HG02759 (cell line): ENCODE results near the gene ELF3.
"Not testable (repeated sequence)": the region's sequence is repeated elsewhere in the genome, so short reads cannot be mapped to it uniquely, and the experiment has no call there.

ENCODE experiments used
- ATAC-seq: cut with Tn5 transposase; IDR thresholded peaks from one replicate; pipeline ENCODE4 v1.9.1; 2021; ENCODE audit warnings: mild to moderate bottlenecking, moderate library complexity; ENCODE audit not compliant: unreplicated experiment

Gene ELF3

DNA sequence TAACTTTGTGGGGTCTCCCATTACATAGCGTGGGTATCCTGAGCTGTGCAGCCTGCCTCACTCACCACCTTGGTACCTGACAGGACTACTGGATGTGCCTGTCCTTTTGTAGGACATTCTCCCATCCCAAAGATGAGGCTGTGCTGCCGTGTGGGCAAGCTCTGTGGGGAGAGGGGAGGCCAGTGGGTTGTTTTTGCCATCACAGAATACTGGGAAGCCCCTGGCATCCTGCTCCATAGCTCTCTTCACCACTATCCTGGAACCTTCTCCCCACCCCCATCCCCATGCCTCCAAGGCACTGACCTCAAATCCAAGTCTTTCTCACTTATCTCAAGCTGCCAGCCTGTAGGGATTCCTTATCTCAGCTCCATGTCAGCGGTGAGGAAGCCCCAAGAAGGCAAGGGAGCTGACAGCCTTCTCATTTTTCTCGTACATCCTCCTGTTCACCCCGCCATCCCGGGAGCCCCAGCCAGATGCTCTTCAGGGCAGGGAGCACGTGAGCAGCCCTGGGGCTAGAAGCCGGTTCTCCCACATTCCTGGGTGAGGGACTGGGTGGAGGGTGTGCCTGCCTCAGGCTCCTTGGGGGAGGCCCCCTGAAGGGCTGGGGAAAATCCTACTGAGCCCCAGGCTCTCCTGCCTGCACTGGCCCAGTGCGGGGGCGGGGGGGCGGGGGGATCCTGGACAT is 2.4 kb upstream of the ELF3 start:
- no peak for ATAC-seq

DNA sequence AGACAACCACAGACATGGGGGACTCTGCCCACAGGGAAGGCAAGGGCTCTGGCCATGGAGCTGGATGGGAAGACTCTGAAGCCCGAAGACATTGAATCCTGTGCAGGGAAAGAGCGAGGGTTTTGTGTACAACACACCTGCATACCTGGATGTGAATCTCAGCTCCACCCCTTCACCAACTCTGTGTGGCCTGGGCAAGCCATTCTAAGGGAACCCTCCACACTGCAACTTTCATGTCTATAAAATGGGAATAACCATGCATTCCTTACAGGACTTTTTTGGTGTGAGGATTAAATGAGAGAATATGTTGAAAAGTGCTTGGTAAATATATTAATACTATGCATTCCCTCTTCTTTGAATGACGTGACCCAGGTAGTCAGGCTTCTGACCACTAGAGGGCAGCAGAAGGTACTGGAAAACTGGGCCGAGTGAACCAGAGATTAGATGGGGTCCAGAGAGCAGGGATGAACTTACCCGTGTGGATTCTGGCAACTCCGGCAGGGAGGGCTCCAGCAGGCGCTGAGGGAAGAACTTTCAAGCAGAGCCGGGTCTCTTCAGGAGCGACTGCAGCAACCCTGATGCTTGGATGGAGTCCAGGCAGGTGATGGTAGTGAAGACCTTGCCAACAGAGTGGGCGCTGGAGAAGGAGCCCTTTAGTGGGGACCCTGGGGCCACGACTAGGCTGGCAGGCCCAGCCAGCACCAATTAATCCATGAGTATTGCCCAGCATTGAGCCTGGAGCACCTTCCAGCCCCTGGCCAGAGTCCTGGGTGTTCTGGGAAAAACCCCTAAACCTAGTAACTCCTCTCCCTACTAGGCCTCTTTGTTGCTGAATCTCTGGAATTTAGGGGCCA is 834 bp upstream of the ELF3 start:
- peak; percentile 45 for ATAC-seq

DNA sequence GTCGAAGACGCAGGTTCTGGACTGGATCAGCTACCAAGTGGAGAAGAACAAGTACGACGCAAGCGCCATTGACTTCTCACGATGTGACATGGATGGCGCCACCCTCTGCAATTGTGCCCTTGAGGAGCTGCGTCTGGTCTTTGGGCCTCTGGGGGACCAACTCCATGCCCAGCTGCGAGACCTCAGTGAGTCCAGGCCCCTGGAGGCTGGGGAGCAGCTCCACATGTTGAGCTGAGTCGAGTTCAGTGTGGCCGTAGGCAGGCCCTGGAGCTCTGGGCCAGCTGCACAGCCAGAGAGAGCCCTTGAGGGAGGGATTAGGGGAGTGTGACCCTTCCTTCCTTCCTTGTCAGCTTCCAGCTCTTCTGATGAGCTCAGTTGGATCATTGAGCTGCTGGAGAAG is 1.6 kb downstream of the ELF3 start:
- ATAC-seq, result no peak

DNA sequence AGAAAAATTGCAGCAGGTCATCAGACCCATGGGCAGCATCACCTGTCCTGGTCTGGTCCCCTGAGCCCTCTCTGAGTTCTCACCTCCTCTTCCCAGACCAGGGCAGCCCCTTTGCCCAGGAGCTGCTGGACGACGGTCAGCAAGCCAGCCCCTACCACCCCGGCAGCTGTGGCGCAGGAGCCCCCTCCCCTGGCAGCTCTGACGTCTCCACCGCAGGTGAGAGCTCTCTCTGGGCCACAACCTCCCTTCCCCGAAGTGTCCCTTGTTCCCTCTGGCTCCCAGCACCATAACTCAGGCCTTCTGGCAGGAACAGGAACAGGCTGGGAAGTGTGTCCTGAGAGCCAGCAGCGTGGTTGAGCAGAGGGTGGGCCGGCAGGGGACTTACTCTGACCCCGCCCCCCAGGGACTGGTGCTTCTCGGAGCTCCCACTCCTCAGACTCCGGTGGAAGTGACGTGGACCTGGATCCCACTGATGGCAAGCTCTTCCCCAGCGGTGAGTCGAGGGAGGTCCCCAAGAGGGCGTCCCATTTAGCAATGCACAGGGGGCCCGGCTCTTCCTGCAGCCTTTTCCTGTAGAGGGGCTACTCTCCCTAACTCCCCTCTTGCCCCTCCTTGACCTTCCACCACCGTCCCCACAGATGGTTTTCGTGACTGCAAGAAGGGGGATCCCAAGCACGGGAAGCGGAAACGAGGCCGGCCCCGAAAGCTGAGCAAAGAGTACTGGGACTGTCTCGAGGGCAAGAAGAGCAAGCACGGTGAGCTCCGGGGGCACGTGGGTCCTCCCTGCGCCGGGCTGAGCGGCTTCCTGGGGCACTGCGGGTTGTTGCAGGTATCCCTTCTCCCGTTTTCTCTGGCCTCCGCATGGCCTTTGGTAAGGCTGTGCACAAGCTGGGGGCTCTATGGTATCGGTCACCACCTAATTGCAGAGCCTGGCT is 2.4 kb downstream of the ELF3 start:
- ATAC-seq, result no peak

DNA sequence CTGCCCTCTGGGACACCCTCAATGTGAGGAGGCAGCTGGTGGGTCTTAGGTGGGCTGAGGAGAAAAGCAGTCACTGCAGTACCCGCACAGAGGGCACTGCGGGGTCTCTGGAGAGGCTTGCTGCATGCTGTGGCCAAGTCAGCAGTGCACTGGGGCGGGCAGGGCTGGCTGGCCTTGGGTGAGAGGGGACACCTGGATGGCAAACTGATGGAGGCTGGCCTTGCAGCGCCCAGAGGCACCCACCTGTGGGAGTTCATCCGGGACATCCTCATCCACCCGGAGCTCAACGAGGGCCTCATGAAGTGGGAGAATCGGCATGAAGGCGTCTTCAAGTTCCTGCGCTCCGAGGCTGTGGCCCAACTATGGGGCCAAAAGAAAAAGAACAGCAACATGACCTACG is 3.2 kb downstream of the ELF3 start:
- ATAC-seq, result no peak

DNA sequence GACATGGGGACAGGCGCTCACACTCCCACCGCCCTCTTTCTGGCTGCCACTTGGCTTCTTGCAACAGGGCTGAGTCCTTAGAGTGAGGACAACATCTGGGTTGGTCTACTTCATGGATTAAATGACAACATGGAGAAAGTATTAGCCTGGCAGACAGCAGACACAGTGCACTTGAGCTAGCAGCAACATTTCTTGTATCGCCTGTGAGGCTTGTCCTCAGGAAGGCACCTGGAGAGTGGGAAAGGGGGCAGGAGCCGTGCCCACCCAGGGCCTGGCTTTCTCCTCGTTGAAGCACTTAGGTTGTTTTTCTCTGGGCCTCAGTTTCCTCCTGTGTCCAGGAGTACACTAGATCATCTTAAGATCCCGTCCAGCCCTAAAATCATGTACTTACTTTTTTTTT is 3.7 kb downstream of the ELF3 start:
- ATAC-seq, result no peak

DNA sequence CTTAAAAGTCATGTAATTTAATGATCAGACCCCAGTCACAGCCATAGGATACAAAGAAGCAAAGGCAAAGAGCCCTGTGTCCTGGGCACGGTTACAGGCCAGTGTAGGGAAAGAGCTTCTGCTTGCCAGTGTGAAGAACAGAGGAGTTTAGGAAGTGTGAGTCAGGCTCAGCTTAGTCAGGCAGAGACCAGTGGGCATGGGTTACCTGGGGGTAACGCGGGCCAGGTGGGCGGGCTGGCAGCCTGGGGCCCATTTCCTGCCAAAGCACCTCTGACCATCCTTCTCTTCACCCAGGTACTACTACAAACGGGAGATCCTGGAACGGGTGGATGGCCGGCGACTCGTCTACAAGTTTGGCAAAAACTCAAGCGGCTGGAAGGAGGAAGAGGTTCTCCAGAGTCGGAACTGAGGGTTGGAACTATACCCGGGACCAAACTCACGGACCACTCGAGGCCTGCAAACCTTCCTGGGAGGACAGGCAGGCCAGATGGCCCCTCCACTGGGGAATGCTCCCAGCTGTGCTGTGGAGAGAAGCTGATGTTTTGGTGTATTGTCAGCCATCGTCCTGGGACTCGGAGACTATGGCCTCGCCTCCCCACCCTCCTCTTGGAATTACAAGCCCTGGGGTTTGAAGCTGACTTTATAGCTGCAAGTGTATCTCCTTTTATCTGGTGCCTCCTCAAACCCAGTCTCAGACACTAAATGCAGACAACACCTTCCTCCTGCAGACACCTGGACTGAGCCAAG is 4.7 kb downstream of the ELF3 start:
- ATAC-seq, result no peak

DNA sequence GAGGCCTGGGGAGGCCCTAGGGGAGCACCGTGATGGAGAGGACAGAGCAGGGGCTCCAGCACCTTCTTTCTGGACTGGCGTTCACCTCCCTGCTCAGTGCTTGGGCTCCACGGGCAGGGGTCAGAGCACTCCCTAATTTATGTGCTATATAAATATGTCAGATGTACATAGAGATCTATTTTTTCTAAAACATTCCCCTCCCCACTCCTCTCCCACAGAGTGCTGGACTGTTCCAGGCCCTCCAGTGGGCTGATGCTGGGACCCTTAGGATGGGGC is 5.2 kb downstream of the ELF3 start:
- ATAC-seq, result no peak

DNA sequence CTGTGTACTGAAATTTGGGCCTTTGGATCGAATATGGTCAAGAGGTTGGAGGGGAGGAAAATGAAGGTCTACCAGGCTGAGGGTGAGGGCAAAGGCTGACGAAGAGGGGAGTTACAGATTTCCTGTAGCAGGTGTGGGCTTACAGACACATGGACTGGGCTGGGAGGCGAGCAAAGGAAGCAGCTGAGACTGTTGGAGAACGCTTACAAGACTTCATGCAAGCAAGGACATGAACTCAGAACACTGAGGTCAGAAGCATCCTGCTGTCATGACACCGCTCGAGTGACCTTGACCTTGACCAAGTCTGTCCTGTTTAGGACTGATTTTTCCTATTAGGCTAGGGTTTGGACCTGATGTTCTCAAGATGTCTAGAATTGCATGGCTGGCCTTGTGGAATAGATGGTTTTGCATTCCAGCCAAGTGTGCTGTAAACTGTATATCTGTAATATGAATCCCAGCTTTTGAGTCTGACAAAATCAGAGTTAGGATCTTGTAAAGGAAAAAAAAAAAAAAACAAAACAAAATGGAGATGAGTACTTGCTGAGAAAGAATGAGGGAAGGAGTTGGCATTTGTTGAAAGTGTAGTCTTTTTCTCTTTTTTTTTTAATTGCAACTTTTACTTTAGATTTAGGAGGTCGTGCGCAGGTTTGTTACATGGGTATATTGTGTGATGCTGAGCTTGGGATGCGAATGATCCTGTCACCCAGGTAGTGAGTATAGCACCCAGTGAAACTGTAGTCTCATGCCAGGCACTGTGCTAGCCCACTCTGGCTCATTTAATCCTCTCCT is 5.8 kb downstream of the ELF3 start:
- ATAC-seq, result no peak

DNA sequence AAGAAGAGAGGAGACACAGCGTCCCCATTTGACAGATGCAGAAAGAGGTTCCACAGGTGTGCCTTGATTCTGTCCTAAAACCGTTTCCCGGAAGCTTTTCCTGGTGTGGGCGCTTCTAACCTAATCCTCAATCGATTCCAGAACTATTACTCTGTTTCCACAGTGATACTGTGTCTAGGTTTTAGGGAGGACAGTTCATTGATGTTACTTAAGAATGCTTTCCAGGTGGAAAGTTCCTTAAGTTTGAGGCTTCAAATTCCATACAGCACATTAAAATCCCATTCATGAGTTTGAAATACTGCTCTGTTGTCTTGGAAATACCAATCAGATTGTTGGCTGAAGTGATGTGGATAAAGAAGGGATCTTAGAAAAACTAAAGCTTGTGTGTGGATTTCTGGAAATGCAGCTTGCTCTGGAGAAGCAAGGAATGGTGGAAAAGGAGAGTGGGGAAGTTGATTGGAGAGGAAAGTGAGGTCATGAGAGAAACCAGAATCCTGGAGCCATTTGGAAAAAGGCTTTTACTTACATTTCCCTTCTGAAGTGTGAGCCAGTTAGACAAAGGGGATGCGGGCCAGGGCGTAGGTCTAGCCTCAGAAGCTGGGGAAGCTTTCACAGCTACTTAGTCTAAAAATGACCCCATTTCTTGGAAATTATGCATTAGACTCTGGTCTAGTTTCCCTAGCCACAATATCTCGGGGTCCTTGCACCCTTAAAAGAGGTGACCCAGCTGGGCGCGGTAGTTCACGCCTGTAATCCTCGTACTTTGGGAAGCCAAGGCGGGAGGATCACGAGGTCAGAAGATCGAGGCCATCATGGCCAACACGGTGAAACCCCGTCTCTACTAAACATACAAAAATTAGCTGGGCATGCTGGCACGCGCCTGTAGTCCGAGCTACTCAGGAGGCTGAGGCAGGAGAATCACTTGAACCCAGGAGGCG is 6.7 kb downstream of the ELF3 start:
- no peak for ATAC-seq

DNA sequence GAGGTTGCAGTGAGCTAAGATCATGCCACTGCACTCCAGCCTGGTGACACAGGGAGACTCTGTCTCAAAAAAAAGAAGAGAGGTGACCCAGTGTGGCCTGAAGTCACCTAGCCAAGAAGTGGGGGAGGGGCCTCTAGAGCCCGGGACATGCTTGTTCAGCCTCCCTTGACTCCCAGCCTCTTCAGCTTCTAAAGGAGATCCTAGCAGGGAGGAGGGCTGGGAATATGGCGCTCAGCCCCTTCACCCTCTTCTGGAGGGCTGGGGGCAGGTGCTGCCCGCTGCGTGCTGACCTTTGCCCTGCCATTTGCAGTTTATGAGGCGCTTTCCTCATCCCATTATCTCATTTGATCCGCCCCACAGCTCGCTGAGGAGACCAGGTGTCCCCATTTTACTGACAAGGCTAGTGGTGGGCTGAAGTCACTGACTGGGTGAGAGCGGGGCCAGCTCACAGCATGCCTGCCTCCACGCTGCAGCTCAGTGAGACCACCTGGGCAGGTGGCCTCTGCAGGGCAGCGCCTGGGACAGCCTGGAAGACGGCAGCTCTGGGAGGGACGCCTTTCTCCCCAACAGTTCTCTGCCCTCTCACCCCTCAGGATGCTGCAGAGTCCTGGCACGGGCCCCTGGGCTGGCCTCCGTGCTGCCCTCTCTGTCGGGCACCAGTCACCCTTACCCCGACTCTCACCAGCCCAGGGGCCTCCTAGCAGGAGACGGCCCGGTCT is 7.5 kb downstream of the ELF3 start:
- no peak for ATAC-seq

DNA sequence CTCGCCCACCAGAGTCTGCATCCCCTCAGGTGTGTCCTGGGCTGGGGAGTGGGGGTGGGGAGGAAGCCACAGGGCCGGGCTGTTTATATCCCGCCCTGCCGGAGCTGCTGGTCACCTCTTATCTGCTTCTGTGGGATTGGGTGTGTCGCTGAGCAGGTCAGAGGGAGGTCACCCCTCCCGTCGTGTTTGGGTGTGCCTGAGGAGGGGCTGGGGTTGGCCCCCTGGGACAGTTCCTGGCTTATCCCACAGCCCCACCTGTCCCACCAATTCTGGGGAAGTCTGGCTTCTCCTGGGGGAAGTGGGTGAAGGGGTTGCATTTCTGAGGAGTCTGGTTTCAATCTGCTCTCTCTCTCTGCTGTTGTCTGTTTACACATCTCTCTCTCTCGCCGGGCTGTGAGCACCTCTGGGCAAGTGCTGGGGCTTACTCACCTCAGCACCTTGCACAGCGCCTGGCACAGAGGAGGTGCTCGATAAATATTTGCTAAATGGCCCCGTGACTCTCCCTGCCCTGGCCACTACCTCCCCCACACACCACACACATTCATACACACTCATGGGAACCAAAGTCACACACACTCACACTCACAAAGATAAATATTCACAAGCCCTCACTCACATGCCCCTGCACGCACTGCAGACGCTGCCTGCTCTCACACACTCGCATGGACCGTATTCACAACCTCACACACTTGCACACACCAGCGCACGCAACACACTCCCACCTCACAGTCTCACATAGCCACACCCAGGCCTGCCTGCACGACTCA is 8.3 kb downstream of the ELF3 start:
- ATAC-seq, result no peak

DNA sequence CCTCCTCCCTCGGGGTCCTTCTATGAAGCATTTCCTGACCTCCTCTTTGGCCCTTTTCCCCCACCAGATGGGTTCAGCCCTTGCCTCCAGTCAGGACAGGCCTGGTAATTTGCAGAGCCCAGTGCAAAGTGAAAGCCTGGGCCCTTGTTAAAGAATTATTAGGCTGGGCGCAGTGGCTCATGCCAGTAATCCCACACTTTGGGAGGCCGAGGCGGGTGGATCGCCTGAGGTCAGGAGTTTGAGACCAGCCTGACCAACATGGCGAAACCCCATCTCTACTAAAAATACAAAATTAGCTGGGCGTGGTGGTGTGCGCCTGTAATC is 8.8 kb downstream of the ELF3 start:
- ATAC-seq, result not testable (repeated sequence)

DNA sequence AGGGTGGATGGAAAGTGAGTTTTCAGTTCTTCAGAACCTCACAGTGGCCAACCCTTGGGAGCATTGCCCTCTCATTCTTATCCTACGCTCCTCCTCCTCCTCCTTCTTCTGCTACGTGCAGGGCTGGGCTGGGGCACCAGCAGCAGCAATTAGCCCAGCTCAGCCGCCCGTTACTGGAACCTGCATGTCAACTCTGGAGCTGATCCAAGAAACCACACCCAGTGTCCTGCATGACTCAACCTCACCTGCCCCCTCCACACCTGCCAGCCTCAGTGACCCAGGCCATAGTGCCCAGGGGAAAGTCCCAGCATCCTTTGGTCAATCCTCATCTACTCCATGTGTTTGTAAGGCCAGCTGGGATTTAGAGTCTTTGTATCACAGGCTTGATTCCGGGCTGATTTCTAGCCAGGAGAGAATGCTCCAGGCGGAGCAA is 12.6 kb downstream of the ELF3 start:
- no peak for ATAC-seq

DNA sequence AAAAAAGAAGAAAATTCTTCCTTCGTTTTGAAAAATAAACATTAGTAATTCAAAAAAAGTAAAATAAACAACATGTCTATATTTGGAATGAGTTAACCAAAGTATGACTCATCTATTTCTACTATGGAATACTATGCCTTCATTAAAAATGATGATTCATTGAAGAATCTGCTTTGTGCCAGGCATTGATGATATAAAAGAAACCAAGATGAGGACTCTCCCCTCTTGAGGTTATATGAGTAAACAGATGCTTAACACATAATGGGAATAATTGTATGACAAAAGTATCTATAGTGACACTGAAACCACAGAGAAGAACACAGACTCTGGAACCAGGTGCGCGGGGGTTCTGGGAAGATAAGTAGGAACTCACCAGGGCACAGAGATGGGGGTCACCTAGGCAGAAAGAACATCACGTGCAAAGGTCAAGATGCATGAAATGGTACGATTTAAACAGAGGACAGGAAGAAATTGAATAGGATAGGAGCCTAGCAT is 18.8 kb downstream of the ELF3 start:
- no peak for ATAC-seq

DNA sequence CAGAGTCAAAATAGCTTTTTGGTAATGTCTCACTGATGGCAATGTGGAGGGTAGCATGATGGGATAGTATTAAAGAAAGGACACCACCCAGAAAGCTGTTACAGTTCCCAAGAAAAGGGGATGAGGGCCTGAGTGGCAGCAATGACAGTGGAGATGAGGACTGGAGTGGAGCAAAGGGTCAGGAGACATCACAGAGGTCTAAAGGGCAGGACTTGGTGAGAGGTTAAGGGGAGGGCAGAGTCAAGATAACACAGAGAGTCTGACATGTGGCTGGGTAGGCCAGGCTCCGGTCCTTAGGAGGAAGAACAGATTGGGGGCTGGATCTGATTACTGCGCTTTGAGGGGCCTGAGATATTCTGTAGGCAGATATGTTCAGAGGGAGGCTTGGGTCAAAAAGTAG is 19.3 kb downstream of the ELF3 start:
- ATAC-seq, result no peak

DNA sequence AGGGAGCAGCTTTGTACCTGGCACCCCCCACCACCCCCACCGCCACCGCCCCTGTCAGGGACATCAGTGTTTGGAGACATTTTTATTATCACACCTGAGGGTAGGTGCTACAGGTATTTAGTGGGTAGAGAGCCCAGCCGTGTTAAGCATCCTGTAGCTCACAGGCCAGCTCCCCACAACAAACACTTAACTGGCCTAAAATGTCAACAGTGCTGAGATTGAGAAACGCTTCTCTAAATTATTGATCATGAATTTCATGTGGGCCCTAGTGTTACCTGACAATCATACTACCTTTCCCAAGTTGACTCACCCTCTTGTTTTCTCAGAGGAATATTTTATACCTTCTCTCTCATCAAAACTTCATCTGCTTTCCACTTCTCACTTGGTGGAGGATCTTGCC is 21.4 kb downstream of the ELF3 start:
- ATAC-seq, result no peak
